Liver (tissue), 9 donors: ENCODE measurements around the gene ITPK1. TPM values are rescaled to one million over a fixed set of nuclear protein-coding genes. Genes with fewer than 3 reads are reported as not detected.

Experiments used
- DNase-seq: peaks from one replicate; pipeline ENCODE4 v3.0.0-alpha.2; 2017; ENCODE audit warnings: low spot score
- H3K27ac ChIP-seq, 2 donors: one replicate each; pipeline ENCODE4 v1.7.0; 2013; ENCODE audit warnings: inconsistent platforms in 2 of 2, low read length in 2 of 2, control low read depth in 1 of 2, low read depth in 1 of 2, mild to moderate bottlenecking in 1 of 2
- H3K27me3 ChIP-seq, 4 donors: one replicate each; pipeline versions ENCODE4 v1.6.1 to v1.7.0; 2013; ENCODE audit warnings: low read length in 3 of 4, inconsistent platforms in 1 of 4, mild to moderate bottlenecking in 1 of 4, moderate library complexity in 1 of 4; ENCODE audit not compliant: control insufficient read depth in 4 of 4, insufficient read depth in 4 of 4
- H3K36me3 ChIP-seq, 4 donors: one replicate each; pipeline versions ENCODE4 v1.6.1 to v1.7.0; 2013; ENCODE audit warnings: low read length in 3 of 4, mild to moderate bottlenecking in 3 of 4, low read depth in 1 of 4, moderate library complexity in 1 of 4; ENCODE audit not compliant: control insufficient read depth in 4 of 4, insufficient read depth in 3 of 4
- H3K4me1 ChIP-seq, 4 donors: one replicate each; pipeline versions ENCODE4 v1.6.1 to v1.7.0; 2013; ENCODE audit warnings: low read length in 3 of 4, mild to moderate bottlenecking in 3 of 4, moderate library complexity in 1 of 4; ENCODE audit not compliant: control insufficient read depth in 4 of 4, insufficient read depth in 4 of 4
- H3K4me3 ChIP-seq, 3 donors: one replicate each; pipeline versions ENCODE4 v1.6.1 to v1.7.0; 2013; ENCODE audit warnings: low read length in 3 of 3, control low read depth in 1 of 3, low read depth in 1 of 3, mild to moderate bottlenecking in 1 of 3
- H3K9ac ChIP-seq, 2 donors: one replicate each; pipeline ENCODE4 v1.7.0; 2013; ENCODE audit warnings: low read length in 2 of 2, mild to moderate bottlenecking in 2 of 2, moderate library complexity in 2 of 2, control low read depth in 1 of 2, low read depth in 1 of 2
- H3K9me3 ChIP-seq, 4 donors: one replicate each; pipeline versions ENCODE4 v1.6.1 to v1.7.0; 2013; ENCODE audit warnings: low read length in 3 of 4; ENCODE audit not compliant: control insufficient read depth in 4 of 4
- EGR1 ChIP-seq, 2 donors: IDR thresholded peaks; 2 replicates each; pipeline ENCODE4 v1.6.1; 2016 to 2018; ENCODE audit warnings: antibody characterized with exemption in 2 of 2, low read depth in 2 of 2
- FOXA1 ChIP-seq: IDR thresholded peaks from 2 replicates; pipeline ENCODE4 v1.6.1; 2016; ENCODE audit warnings: antibody characterized with exemption
- FOXA2 ChIP-seq: IDR thresholded peaks from 2 replicates; pipeline ENCODE4 v1.6.1; 2016; ENCODE audit warnings: antibody characterized with exemption
- GABPA ChIP-seq, 2 donors: IDR thresholded peaks in 1 of 2; conservative IDR thresholded peaks in 1 of 2; 2 replicates each; pipeline ENCODE4 v1.6.1; 2016; ENCODE audit warnings: antibody characterized with exemption in 2 of 2, mild to moderate bottlenecking in 1 of 2, moderate library complexity in 1 of 2
- HNF4A ChIP-seq, 2 donors: conservative IDR thresholded peaks; 2 replicates each; pipeline ENCODE4 v1.6.1; 2016; ENCODE audit warnings: antibody characterized with exemption in 2 of 2, mild to moderate bottlenecking in 2 of 2
- HNF4G ChIP-seq: IDR thresholded peaks from 2 replicates; pipeline ENCODE4 v1.6.1; 2016; ENCODE audit warnings: antibody characterized with exemption
- JUND ChIP-seq, 2 donors: IDR thresholded peaks; 2 replicates each; pipeline ENCODE4 v1.6.1; 2016; ENCODE audit warnings: antibody characterized with exemption in 2 of 2
- NR2F2 ChIP-seq: IDR thresholded peaks from 2 replicates; pipeline ENCODE4 v1.6.1; 2016; ENCODE audit warnings: antibody characterized with exemption
- RAD21 ChIP-seq, 2 donors: IDR thresholded peaks; 2 replicates each; pipeline ENCODE4 v1.6.1; 2016; ENCODE audit warnings: antibody characterized with exemption in 2 of 2, mild to moderate bottlenecking in 2 of 2
- RXRA ChIP-seq, 2 donors: IDR thresholded peaks; 2 replicates each; pipeline ENCODE4 v1.6.1; 2017 to 2018; ENCODE audit warnings: antibody characterized with exemption in 2 of 2, mild to moderate bottlenecking in 1 of 2
- SP1 ChIP-seq: IDR thresholded peaks from 2 replicates; pipeline ENCODE4 v1.6.1; 2018; ENCODE audit warnings: antibody characterized with exemption, mild to moderate bottlenecking
- TAF1 ChIP-seq: conservative IDR thresholded peaks from 2 replicates; pipeline ENCODE4 v1.6.1; 2016; ENCODE audit warnings: antibody characterized with exemption, mild to moderate bottlenecking
- YY1 ChIP-seq: IDR thresholded peaks from 2 replicates; pipeline ENCODE4 v1.6.1; 2016; ENCODE audit warnings: antibody characterized with exemption, mild to moderate bottlenecking
- WGBS: extraction: QIAGEN DNeasy Blood & Tissue Kit; methylation state at CpG from one replicate; pipeline ENCODE4 v1.1.7; 2013; 5-methylcytosine and 5-hydroxymethylcytosine counted together
- polyA plus RNA-seq, 2 donors: library from polyadenylated mRNA; stranded (reverse) in 1 of 2; unstranded in 1 of 2; fragments of 200-250 nt in 1 of 2; fragments of >200 nt in 1 of 2; fragmentation: Nextera tagmentation in 1 of 2; extraction: Ambion mirVana in 1 of 2; gene quantifications; one replicate each; pipeline versions ENCODE4 v1.2.1 to v1.2.3, GENCODE V29; 2013 to 2015
- total RNA-seq, 2 donors: library from RNA; depleted of rRNA; stranded (reverse); fragments of >200 nt; gene quantifications; one replicate each; pipeline ENCODE4 v1.2.3, GENCODE V29; 2014
- TF ChIP-seq, protein P1 (sequence below): fragments of 150-350 bp; IDR thresholded peaks from 2 replicates; pipeline ENCODE4 v1.5.1; 2017; ENCODE audit warnings: improper control_type of control experiment, low read depth, low read length; ENCODE audit not compliant: missing input control
- TF ChIP-seq, protein P2 (sequence below): IDR thresholded peaks from 2 replicates; pipeline ENCODE4 v1.6.1; 2016; ENCODE audit warnings: antibody characterized with exemption, mild to moderate bottlenecking
- TF ChIP-seq, protein P3 (sequence below): IDR thresholded peaks from 2 replicates; pipeline ENCODE4 v1.6.1; 2016; ENCODE audit warnings: antibody characterized with exemption
- TF ChIP-seq, protein P4 (sequence below): IDR thresholded peaks from 2 replicates; pipeline ENCODE4 v1.6.1; 2016; ENCODE audit warnings: antibody characterized with exemption
- TF ChIP-seq, protein P5 (sequence below): IDR thresholded peaks from 2 replicates; pipeline ENCODE4 v1.6.1; 2016; ENCODE audit warnings: antibody characterized with exemption
- donor health status: healthy.
- donor health status: healthy.
- donor health status: healthy.
- donor health status: healthy.
- donor health status: healthy.

Gene ITPK1
- total and polyA plus RNA-seq, 4 donors = 9.0 to 41.2 (median 20.4) TPM

DNA sequence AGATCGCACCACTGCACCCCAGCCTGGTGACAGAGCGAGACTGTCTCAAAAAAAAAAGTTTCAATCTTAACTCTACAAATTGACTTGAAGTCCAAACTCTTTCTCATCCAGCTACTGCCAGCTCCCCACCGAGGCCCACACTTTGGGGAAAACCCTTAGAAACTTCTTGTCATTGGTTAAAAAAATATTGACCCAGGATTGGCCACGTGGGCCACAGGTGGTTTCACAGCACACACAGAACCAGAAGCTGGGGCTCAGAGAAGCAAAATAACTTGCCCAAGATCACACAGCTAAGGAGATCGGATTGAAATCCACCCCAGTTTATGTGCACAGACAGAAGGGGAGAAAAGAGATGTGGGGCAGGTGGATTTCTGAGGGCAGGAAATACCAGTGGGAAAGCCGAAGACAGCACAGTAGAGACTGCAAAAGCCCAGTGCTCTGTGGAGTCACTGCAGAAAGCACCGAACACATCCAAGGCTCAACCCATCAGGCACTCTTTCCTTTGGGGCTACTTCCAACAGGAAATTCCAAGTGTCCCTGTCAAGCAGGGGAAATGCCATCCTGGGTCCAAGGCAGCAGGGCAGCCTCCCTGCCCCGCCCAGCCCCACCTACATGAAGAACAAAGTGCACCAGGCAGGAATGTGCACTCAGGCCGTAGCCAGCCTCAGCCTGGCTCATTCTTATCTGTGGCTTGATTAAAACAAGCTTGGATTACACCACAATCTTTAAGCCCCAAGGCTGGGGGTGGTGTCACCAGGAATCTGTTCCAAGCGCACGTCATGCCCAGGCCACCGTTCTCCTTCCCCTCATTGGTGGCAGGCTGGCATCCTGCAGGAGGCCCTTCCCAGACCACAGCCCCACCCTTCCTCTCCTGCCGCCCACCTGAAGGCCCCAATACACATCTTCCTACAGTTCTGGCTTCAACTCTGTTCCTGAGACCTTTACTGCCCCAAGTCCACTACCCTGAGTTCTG is 72.5 kb downstream of the ITPK1 start:
- TF ChIP-seq SP1 (peak; percentile 63), EGR1 (IDR thresholded peaks at IDR 0.05; ENCODE audit: low read depth in 2 of 2) (no peak), GABPA (IDR thresholded peaks at IDR 0.05 in 1 of 2, conservative IDR thresholded peaks at IDR 0.05 in 1 of 2) (no peak), FOXA2 (peak; percentile 18), FOXA1 (no peak), TAF1 (no peak), YY1 (peak; percentile 54), NR2F2 (no peak), HNF4G (no peak), RXRA (IDR thresholded peaks at IDR 0.05) (peak; percentile 48 to 93), HNF4A (conservative IDR thresholded peaks at IDR 0.05) (peak; percentile 75 to 89), JUND (IDR thresholded peaks at IDR 0.05) (peak in 1 of 2 donors; percentile 81), RAD21 (IDR thresholded peaks at IDR 0.05) (peak; percentile 51 to 53)
- TF ChIP-seq, protein P1, sequence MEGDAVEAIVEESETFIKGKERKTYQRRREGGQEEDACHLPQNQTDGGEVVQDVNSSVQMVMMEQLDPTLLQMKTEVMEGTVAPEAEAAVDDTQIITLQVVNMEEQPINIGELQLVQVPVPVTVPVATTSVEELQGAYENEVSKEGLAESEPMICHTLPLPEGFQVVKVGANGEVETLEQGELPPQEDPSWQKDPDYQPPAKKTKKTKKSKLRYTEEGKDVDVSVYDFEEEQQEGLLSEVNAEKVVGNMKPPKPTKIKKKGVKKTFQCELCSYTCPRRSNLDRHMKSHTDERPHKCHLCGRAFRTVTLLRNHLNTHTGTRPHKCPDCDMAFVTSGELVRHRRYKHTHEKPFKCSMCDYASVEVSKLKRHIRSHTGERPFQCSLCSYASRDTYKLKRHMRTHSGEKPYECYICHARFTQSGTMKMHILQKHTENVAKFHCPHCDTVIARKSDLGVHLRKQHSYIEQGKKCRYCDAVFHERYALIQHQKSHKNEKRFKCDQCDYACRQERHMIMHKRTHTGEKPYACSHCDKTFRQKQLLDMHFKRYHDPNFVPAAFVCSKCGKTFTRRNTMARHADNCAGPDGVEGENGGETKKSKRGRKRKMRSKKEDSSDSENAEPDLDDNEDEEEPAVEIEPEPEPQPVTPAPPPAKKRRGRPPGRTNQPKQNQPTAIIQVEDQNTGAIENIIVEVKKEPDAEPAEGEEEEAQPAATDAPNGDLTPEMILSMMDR = no peak
- TF ChIP-seq, protein P2, sequence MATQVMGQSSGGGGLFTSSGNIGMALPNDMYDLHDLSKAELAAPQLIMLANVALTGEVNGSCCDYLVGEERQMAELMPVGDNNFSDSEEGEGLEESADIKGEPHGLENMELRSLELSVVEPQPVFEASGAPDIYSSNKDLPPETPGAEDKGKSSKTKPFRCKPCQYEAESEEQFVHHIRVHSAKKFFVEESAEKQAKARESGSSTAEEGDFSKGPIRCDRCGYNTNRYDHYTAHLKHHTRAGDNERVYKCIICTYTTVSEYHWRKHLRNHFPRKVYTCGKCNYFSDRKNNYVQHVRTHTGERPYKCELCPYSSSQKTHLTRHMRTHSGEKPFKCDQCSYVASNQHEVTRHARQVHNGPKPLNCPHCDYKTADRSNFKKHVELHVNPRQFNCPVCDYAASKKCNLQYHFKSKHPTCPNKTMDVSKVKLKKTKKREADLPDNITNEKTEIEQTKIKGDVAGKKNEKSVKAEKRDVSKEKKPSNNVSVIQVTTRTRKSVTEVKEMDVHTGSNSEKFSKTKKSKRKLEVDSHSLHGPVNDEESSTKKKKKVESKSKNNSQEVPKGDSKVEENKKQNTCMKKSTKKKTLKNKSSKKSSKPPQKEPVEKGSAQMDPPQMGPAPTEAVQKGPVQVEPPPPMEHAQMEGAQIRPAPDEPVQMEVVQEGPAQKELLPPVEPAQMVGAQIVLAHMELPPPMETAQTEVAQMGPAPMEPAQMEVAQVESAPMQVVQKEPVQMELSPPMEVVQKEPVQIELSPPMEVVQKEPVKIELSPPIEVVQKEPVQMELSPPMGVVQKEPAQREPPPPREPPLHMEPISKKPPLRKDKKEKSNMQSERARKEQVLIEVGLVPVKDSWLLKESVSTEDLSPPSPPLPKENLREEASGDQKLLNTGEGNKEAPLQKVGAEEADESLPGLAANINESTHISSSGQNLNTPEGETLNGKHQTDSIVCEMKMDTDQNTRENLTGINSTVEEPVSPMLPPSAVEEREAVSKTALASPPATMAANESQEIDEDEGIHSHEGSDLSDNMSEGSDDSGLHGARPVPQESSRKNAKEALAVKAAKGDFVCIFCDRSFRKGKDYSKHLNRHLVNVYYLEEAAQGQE = peak; percentile 47
- TF ChIP-seq, protein P3, sequence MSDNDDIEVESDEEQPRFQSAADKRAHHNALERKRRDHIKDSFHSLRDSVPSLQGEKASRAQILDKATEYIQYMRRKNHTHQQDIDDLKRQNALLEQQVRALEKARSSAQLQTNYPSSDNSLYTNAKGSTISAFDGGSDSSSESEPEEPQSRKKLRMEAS = peak; percentile 73
- TF ChIP-seq, protein P4, sequence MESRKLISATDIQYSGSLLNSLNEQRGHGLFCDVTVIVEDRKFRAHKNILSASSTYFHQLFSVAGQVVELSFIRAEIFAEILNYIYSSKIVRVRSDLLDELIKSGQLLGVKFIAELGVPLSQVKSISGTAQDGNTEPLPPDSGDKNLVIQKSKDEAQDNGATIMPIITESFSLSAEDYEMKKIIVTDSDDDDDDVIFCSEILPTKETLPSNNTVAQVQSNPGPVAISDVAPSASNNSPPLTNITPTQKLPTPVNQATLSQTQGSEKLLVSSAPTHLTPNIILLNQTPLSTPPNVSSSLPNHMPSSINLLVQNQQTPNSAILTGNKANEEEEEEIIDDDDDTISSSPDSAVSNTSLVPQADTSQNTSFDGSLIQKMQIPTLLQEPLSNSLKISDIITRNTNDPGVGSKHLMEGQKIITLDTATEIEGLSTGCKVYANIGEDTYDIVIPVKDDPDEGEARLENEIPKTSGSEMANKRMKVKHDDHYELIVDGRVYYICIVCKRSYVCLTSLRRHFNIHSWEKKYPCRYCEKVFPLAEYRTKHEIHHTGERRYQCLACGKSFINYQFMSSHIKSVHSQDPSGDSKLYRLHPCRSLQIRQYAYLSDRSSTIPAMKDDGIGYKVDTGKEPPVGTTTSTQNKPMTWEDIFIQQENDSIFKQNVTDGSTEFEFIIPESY = no peak
- TF ChIP-seq, protein P5, sequence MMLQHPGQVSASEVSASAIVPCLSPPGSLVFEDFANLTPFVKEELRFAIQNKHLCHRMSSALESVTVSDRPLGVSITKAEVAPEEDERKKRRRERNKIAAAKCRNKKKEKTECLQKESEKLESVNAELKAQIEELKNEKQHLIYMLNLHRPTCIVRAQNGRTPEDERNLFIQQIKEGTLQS = no peak
- 59% methylated on average over 13 of the region's 13 CpGs for WGBS
- H3K36me3 ChIP-seq = no peaks in the 10 kb centered on the region
- H3K4me1 ChIP-seq = peaks cover 10 to 29% (median 21%) of the 10 kb centered on the region in 4 donors
- no peak for DNase-seq
- peak overlapping the region in 1 of 2 donors; percentile 14 for H3K27ac ChIP-seq
- no peaks in the 10 kb centered on the region for H3K9me3 ChIP-seq
- no peak overlapping the region for H3K9ac ChIP-seq
- H3K27me3 ChIP-seq = no peaks in the 10 kb centered on the region
- no peak overlapping the region for H3K4me3 ChIP-seq
